VCaP (cell line): ENCODE results near the gene CPOX.

Experiments used
- H3K27ac ChIP-seq: fragments of 450-650 bp; 2 replicates; pipeline ENCODE4 v1.5.1; 2017
- TF ChIP-seq, protein P1 (sequence below): fragments of 450-650 bp; conservative IDR thresholded peaks from 2 replicates; pipeline ENCODE4 v1.5.1; 2017; ENCODE audit warnings: mild to moderate bottlenecking, moderate library complexity

Gene CPOX

GRCh38 chr3:98541695-98542094 is 51.7 kb downstream of the CPOX start:
- no peak overlapping the region for H3K27ac ChIP-seq

GRCh38 chr3:98540346-98540745 is 53.1 kb downstream of the CPOX start:
- no peak overlapping the region for H3K27ac ChIP-seq
- TF ChIP-seq, protein P1, sequence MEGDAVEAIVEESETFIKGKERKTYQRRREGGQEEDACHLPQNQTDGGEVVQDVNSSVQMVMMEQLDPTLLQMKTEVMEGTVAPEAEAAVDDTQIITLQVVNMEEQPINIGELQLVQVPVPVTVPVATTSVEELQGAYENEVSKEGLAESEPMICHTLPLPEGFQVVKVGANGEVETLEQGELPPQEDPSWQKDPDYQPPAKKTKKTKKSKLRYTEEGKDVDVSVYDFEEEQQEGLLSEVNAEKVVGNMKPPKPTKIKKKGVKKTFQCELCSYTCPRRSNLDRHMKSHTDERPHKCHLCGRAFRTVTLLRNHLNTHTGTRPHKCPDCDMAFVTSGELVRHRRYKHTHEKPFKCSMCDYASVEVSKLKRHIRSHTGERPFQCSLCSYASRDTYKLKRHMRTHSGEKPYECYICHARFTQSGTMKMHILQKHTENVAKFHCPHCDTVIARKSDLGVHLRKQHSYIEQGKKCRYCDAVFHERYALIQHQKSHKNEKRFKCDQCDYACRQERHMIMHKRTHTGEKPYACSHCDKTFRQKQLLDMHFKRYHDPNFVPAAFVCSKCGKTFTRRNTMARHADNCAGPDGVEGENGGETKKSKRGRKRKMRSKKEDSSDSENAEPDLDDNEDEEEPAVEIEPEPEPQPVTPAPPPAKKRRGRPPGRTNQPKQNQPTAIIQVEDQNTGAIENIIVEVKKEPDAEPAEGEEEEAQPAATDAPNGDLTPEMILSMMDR, result no peak

More at GRCh38 chr3:98541695-98542094, 51.7 kb downstream of the CPOX start:
- TF ChIP-seq, protein P1, result no peak

DNA sequence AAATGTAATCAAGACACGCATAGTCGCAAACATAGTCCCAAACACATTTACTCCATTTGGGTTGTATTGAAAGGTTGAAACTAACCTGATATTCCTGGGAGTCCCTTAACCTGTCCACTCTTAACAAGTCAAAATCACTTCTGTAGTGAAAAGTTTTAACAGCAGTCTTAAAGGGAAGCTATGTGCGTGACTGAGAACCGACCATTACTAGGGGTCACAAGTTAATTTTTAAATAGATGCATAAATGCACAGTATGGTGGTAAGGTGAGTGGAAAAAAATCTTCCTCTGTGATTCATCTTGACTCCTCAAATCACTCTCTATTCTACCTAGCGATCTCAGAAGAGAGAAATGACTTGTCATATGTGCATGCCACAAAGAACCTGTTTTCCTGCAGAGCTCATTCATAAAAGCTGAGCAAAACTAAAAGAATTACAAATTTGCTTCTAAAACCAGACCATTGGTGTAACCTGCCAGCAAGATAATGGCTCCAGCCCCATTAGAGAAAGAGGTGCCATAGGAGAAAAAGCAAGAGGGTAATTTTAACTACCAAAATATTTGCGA is 56.9 kb downstream of the CPOX start:
- H3K27ac ChIP-seq, result no peak overlapping the region
- TF ChIP-seq, protein P1, result no peak

- TF ChIP-seq, protein P1, result no peak
- no peak overlapping the region for H3K27ac ChIP-seq
Observed at GRCh38 chr3:98534734-98535133, 58.7 kb downstream of the CPOX start.

- TF ChIP-seq, protein P1, result no peak
- H3K27ac ChIP-seq, result no peak overlapping the region
Observed at GRCh38 chr3:98534168-98534567, 59.2 kb downstream of the CPOX start.

DNA sequence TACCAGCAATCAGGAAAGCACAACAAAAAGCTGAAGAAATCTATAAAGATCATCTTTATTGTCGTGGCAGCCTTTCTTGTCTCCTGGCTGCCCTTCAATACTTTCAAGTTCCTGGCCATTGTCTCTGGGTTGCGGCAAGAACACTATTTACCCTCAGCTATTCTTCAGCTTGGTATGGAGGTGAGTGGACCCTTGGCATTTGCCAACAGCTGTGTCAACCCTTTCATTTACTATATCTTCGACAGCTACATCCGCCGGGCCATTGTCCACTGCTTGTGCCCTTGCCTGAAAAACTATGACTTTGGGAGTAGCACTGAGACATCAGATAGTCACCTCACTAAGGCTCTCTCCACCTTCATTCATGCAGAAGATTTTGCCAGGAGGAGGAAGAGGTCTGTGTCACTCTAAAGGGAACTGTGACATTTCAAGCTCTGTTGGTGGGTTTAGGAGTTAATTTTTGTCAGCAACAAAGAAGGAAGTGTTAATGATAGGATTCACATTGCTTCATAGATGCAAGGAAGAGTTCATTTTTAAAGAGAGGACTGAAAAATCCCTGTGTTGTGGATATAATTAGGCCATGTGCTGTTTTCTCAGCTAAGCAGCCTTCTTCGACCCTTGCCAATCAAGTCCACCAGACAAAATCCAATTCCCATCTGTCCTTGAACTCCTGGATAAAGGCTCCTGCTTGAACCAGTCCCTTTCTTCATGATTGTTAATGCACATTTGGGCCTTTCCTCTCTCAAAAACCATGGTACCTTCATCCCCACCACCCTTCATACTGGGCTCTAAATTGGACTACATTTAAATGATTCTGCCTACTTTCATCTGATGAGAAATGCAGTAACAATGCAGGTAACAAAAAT is 60.5 kb downstream of the CPOX start:
- no peak overlapping the region for H3K27ac ChIP-seq
- TF ChIP-seq, protein P1, result no peak

- TF ChIP-seq, protein P1, result no peak
- H3K27ac ChIP-seq, result no peak overlapping the region
Observed at GRCh38 chr3:98532275-98532637, 61.2 kb downstream of the CPOX start.
